H54 (cell line): ENCODE data around the gene RAB9B.
A peak's percentile ranks its signal among the peaks of the same experiment; 100 is the strongest.

Source experiments
- DNase-seq: peaks from one replicate; pipeline ENCODE4 v3.0.0; 2011; ENCODE audit warnings: low spot score, mixed read lengths; ENCODE audit not compliant: insufficient read length
- FAIRE-seq: peaks from 3 replicates; lab custom pipeline; 2011; peaks lifted over from hg19 to GRCh38; lab: Jason Lieb, UNC
- POLR2A ChIP-seq: IDR thresholded peaks from 2 replicates; pipeline ENCODE4 v1.6.1; 2011; ENCODE audit warnings: low read depth, mild to moderate bottlenecking, low read length

Gene RAB9B

GRCh38 chrX:103792916-103793544, 39.0 kb downstream of the RAB9B start:
- no peak for TF ChIP-seq POLR2A
- FAIRE-seq (peak; percentile 52), DNase-seq (peak; percentile 18)

- TF ChIP-seq POLR2A, result no peak
- FAIRE-seq (no peak), DNase-seq (no peak)
These were observed 40.1 kb downstream of the RAB9B start for GRCh38 chrX:103791826-103792485.

GRCh38 chrX:103791228-103791627, 40.8 kb downstream of the RAB9B start:
- TF ChIP-seq POLR2A, result no peak
- no peak for DNase-seq
- no peak for FAIRE-seq

GRCh38 chrX:103789004-103789403, 43.1 kb downstream of the RAB9B start:
- DNase-seq (no peak), FAIRE-seq (no peak)
- no peak for TF ChIP-seq POLR2A

GRCh38 chrX:103783971-103784370, 48.1 kb downstream of the RAB9B start:
- FAIRE-seq, result no peak
- no peak for TF ChIP-seq POLR2A
- DNase-seq, result no peak

- DNase-seq (no peak), FAIRE-seq (no peak)
- TF ChIP-seq POLR2A, result no peak
These were observed 48.9 kb downstream of the RAB9B start for GRCh38 chrX:103783196-103783595.

GRCh38 chrX:103782640-103783039, 49.4 kb downstream of the RAB9B start:
- DNase-seq (no peak), FAIRE-seq (no peak)
- no peak for TF ChIP-seq POLR2A

- DNase-seq (no peak), FAIRE-seq (no peak)
- TF ChIP-seq POLR2A, result no peak
These were observed 50.4 kb downstream of the RAB9B start for GRCh38 chrX:103781706-103782105.

GRCh38 chrX:103781062-103781402, 51.0 kb downstream of the RAB9B start:
- FAIRE-seq (no peak), DNase-seq (no peak)
- no peak for TF ChIP-seq POLR2A

GRCh38 chrX:103780336-103781061, 51.6 kb downstream of the RAB9B start:
- no peak for DNase-seq
- no peak for TF ChIP-seq POLR2A
- FAIRE-seq, result no peak

GRCh38 chrX:103779141-103779789, 52.8 kb downstream of the RAB9B start:
- no peak for TF ChIP-seq POLR2A
- no peak for FAIRE-seq
- no peak for DNase-seq

GRCh38 chrX:103776546-103776945, 55.5 kb downstream of the RAB9B start, which contains the start of gene PLP1:
Gene PLP1 (plus strand): TSS chrX:103776840. CDS start chrX:103776996, 156 bp downstream.
- TF ChIP-seq POLR2A, result no peak
- DNase-seq, result no peak
- FAIRE-seq, result no peak

GRCh38 chrX:103774070-103774642, 57.9 kb downstream of the RAB9B start:
- DNase-seq (peak; percentile 32), FAIRE-seq (peak; percentile 62)
- no peak for TF ChIP-seq POLR2A

GRCh38 chrX:103773445-103773844, 58.6 kb downstream of the RAB9B start:
- TF ChIP-seq POLR2A, result no peak
- no peak for FAIRE-seq

More at GRCh38 chrX:103773445-103773844, 58.6 kb downstream of the RAB9B start:
- no peak for DNase-seq
